GM19455 (cell line): ENCODE data around the gene CYP24A1.

ENCODE experiments used
- ATAC-seq: cut with Tn5 transposase; IDR thresholded peaks from one replicate; pipeline ENCODE4 v1.9.1; 2021; ENCODE audit not compliant: unreplicated experiment

The CYP24A1 gene

GRCh38 chr20:54173653-54174456, at the start of gene CYP24A1:
Gene CYP24A1, minus strand, starts transcription at chr20:54173986. Its CDS starts 407 bp downstream, at chr20:54173579.
- ATAC-seq, result no peak

GRCh38 chr20:54223285-54223684, 49.5 kb upstream of the CYP24A1 start:
- ATAC-seq, result no peak

GRCh38 chr20:54221996-54222890, 48.5 kb upstream of the CYP24A1 start:
- ATAC-seq, result no peak

GRCh38 chr20:54221353-54221752, 47.6 kb upstream of the CYP24A1 start:
- no peak for ATAC-seq

GRCh38 chr20:54220722-54221121, 46.9 kb upstream of the CYP24A1 start:
- no peak for ATAC-seq

GRCh38 chr20:54219751-54220426, 46.1 kb upstream of the CYP24A1 start:
- no peak for ATAC-seq

GRCh38 chr20:54218470-54218869, 44.7 kb upstream of the CYP24A1 start:
- no peak for ATAC-seq

GRCh38 chr20:54217762-54218161, 44.0 kb upstream of the CYP24A1 start:
- no peak for ATAC-seq

GRCh38 chr20:54215157-54215789, 41.5 kb upstream of the CYP24A1 start:
- no peak for ATAC-seq

GRCh38 chr20:54214566-54214965, 40.8 kb upstream of the CYP24A1 start:
- no peak for ATAC-seq

- no peak for ATAC-seq
Observed at GRCh38 chr20:54212871-54213270, 39.1 kb upstream of the CYP24A1 start.

- ATAC-seq, result no peak
Observed at GRCh38 chr20:54212226-54212625, 38.4 kb upstream of the CYP24A1 start.

GRCh38 chr20:54209216-54209813, 35.5 kb upstream of the CYP24A1 start:
- ATAC-seq, result no peak

GRCh38 chr20:54208548-54209176, 34.9 kb upstream of the CYP24A1 start:
- peak; percentile 6 for ATAC-seq

GRCh38 chr20:54207743-54208547, 34.2 kb upstream of the CYP24A1 start, which contains the start of gene PFDN4:
Gene PFDN4, plus strand, starts transcription at chr20:54208087. Its CDS starts 14 bp downstream, at chr20:54208101.
- ATAC-seq, result peak; percentile 97

GRCh38 chr20:54207053-54207742, 33.4 kb upstream of the CYP24A1 start:
- no peak for ATAC-seq

GRCh38 chr20:54205450-54205849, 31.7 kb upstream of the CYP24A1 start:
- ATAC-seq, result no peak

GRCh38 chr20:54204481-54204880, 30.7 kb upstream of the CYP24A1 start:
- ATAC-seq, result no peak
